Measurements from ENCODE around the gene CPEB3.

DNA sequence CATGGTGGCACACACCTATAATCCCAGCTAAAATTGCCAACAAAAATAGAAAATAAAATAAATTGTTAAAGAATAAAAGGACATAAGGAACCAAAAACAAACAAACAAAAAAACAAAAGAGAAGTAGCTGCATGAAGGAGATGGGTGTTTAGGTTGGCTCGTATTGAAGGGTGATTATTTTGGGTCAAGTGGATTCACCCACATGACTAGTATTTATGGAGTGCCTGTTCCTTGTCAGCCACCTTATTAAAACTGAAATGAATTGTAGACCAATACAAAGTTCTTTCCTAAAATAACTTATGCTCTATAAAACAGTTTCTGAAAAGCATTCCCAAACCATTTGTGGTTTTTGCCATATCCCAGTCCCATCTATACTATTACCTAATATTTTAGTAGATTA lies 228.6 kb downstream of the CPEB3 start:
- TF ChIP-seq POLR2AphosphoS2 (conservative IDR thresholded peaks at IDR 0.05; ENCODE audit: low read length) (no peak), EP300 (IDR thresholded peaks at IDR 0.05) (no peak), CBX2 (IDR thresholded peaks at IDR 0.05; ENCODE audit: borderline replicate concordance, low read depth) (no peak), GATA3 (IDR thresholded peaks at IDR 0.05; ENCODE audit: borderline replicate concordance) (no peak), POLR2A (IDR thresholded peaks at IDR 0.05; ENCODE audit: low read length) (no peak)
- TF ChIP-seq, protein P1, sequence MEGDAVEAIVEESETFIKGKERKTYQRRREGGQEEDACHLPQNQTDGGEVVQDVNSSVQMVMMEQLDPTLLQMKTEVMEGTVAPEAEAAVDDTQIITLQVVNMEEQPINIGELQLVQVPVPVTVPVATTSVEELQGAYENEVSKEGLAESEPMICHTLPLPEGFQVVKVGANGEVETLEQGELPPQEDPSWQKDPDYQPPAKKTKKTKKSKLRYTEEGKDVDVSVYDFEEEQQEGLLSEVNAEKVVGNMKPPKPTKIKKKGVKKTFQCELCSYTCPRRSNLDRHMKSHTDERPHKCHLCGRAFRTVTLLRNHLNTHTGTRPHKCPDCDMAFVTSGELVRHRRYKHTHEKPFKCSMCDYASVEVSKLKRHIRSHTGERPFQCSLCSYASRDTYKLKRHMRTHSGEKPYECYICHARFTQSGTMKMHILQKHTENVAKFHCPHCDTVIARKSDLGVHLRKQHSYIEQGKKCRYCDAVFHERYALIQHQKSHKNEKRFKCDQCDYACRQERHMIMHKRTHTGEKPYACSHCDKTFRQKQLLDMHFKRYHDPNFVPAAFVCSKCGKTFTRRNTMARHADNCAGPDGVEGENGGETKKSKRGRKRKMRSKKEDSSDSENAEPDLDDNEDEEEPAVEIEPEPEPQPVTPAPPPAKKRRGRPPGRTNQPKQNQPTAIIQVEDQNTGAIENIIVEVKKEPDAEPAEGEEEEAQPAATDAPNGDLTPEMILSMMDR (IDR thresholded peaks at IDR 0.05) = no peak
- TF ChIP-seq, protein P2, sequence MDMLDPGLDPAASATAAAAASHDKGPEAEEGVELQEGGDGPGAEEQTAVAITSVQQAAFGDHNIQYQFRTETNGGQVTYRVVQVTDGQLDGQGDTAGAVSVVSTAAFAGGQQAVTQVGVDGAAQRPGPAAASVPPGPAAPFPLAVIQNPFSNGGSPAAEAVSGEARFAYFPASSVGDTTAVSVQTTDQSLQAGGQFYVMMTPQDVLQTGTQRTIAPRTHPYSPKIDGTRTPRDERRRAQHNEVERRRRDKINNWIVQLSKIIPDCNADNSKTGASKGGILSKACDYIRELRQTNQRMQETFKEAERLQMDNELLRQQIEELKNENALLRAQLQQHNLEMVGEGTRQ (IDR thresholded peaks at IDR 0.05) = no peak
- TF ChIP-seq, protein P3, sequence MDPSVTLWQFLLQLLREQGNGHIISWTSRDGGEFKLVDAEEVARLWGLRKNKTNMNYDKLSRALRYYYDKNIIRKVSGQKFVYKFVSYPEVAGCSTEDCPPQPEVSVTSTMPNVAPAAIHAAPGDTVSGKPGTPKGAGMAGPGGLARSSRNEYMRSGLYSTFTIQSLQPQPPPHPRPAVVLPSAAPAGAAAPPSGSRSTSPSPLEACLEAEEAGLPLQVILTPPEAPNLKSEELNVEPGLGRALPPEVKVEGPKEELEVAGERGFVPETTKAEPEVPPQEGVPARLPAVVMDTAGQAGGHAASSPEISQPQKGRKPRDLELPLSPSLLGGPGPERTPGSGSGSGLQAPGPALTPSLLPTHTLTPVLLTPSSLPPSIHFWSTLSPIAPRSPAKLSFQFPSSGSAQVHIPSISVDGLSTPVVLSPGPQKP (IDR thresholded peaks at IDR 0.05; ENCODE audit: low read depth, low read length) = no peak
- TF ChIP-seq, protein P4, sequence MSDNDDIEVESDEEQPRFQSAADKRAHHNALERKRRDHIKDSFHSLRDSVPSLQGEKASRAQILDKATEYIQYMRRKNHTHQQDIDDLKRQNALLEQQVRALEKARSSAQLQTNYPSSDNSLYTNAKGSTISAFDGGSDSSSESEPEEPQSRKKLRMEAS (IDR thresholded peaks at IDR 0.05) = no peak
